ENCODE measurements around the gene DLEC1. TPM values are rescaled to one million over a fixed set of nuclear protein-coding genes. Genes with fewer than 3 reads are reported as not detected.

The DLEC1 gene
- total and polyA plus RNA-seq, 2 donors (not counting 1 experiment from before 2014, with no cell fraction given), result 0.52 to 2.1 TPM

- Histone ChIP-seq H2AFZ (ENCODE audit: insufficient read depth, low read depth, low read length, poor library complexity, severe bottlenecking) (peak within 1 kb of the TSS; percentile 74), H3K4me1 (ENCODE audit: control insufficient read depth in 2 of 2, insufficient read depth in 2 of 2, low read length in 2 of 2) (peaks cover 21 to 28% of the 10 kb centered on the region in 2 donors), H3K36me3 (replicated peaks in 1 of 2; ENCODE audit: control extremely low read depth in 1 of 2, control insufficient read depth in 1 of 2, extremely low read depth in 1 of 2, insufficient read depth in 2 of 2, low read length in 1 of 2) (no peaks in the 10 kb centered on the region), H3K79me2 (ENCODE audit: control insufficient read depth, insufficient read depth, low read length) (peaks cover 47% of the 10 kb centered on the region), H3K9ac (ENCODE audit: low read length) (peak within 1 kb of the TSS; percentile 84), H3K4me3 (ENCODE audit: control extremely low read depth in 1 of 5, extremely low read depth in 1 of 5, insufficient read depth in 1 of 5, low read depth in 2 of 5, low read length in 4 of 5) (peak within 1 kb of the TSS; percentile 64 to 97 (median 85)), H3K27me3 (replicated peaks in 1 of 4; ENCODE audit: control extremely low read depth in 1 of 4, control insufficient read depth in 3 of 4, insufficient read depth in 4 of 4, low read length in 3 of 4) (no peaks in the 10 kb centered on the region), H3K4me2 (replicated peaks; ENCODE audit: low read depth, low read length, poor library complexity, severe bottlenecking) (peak within 1 kb of the TSS; percentile 93), H3K27ac (ENCODE audit: low read length in 2 of 2) (peak within 1 kb of the TSS; percentile 98 to 100), H3K9me3 (ENCODE audit: control extremely low read depth in 1 of 3, control insufficient read depth in 2 of 3, insufficient read depth in 1 of 3, low read length in 2 of 3) (no peaks in the 10 kb centered on the region), H4K20me1 (ENCODE audit: control insufficient read depth, insufficient read depth, low read length, poor library complexity, severe bottlenecking) (peaks cover 25% of the 10 kb centered on the region)
- Mint-ChIP-seq H3K27ac (peak within 1 kb of the TSS; percentile 100), H3K9me3 (ENCODE audit: insufficient read depth) (no peaks in the 10 kb centered on the region), H3K27me3 (no peaks in the 10 kb centered on the region), H3K4me3 (peak within 1 kb of the TSS; percentile 94), H3K4me1 (peaks cover 50% of the 10 kb centered on the region)
- DNase-seq, result peak; percentile 99
- intact Hi-C loops (cut with micrococcal nuclease), result loop anchor here (1.0 to 10.0 kb wide), 4 partner anchors 28 to 1242 kb away; partner anchors contain the start of genes ACAA1, RPSA, SCN11A and WDR48
- TF ChIP-seq, protein P1, sequence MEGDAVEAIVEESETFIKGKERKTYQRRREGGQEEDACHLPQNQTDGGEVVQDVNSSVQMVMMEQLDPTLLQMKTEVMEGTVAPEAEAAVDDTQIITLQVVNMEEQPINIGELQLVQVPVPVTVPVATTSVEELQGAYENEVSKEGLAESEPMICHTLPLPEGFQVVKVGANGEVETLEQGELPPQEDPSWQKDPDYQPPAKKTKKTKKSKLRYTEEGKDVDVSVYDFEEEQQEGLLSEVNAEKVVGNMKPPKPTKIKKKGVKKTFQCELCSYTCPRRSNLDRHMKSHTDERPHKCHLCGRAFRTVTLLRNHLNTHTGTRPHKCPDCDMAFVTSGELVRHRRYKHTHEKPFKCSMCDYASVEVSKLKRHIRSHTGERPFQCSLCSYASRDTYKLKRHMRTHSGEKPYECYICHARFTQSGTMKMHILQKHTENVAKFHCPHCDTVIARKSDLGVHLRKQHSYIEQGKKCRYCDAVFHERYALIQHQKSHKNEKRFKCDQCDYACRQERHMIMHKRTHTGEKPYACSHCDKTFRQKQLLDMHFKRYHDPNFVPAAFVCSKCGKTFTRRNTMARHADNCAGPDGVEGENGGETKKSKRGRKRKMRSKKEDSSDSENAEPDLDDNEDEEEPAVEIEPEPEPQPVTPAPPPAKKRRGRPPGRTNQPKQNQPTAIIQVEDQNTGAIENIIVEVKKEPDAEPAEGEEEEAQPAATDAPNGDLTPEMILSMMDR (IDR thresholded peaks at IDR 0.05), result no peak
- no peak for TF ChIP-seq EZH2 (IDR thresholded peaks at IDR 0.05; ENCODE audit: borderline replicate concordance, insufficient read depth, low read depth, low read length, poor library complexity, severe bottlenecking)
- peak; percentile 89 for ATAC-seq (ENCODE audit: low read depth)
- POLR2A ChIA-PET, result interaction anchor here (0.7 to 4.9 kb wide), 6 partner anchors 16 to 1172 kb away, joined by 3 to 75 read pairs (median 4); partner anchors contain the start of genes ACAA1, EPM2AIP1, MLH1 and MYD88
- CTCF ChIA-PET, result interaction anchor here (0.6 to 4.3 kb wide), 15 partner anchors 10 to 490 kb away, joined by 3 to 41 read pairs (median 4); partner anchors contain the start of genes ACAA1 and MYD88
- under 1% methylated on average over 53 of the region's 57 CpGs for WGBS (ENCODE audit: insufficient coverage)
Measured at GRCh38 chr3:38164952-38165721, 126.1 kb downstream of the DLEC1 start, which contains the start of gene OXSR1. TSS of gene OXSR1 (plus strand) at chr3:38165537. CDS start at chr3:38165877, 340 bp downstream.

Measured in B cell (primary cell).